ENCODE measurements around the gene PIEZO2. TPM values are rescaled to one million over a fixed set of nuclear protein-coding genes. Genes with fewer than 3 reads are reported as not detected.

The PIEZO2 gene
- total and polyA plus RNA-seq, 2 of the 8 experiments (the other 6 are each of a cell fraction or from before 2014, with no cell fraction given): 4.7 to 16.5 TPM

DNA sequence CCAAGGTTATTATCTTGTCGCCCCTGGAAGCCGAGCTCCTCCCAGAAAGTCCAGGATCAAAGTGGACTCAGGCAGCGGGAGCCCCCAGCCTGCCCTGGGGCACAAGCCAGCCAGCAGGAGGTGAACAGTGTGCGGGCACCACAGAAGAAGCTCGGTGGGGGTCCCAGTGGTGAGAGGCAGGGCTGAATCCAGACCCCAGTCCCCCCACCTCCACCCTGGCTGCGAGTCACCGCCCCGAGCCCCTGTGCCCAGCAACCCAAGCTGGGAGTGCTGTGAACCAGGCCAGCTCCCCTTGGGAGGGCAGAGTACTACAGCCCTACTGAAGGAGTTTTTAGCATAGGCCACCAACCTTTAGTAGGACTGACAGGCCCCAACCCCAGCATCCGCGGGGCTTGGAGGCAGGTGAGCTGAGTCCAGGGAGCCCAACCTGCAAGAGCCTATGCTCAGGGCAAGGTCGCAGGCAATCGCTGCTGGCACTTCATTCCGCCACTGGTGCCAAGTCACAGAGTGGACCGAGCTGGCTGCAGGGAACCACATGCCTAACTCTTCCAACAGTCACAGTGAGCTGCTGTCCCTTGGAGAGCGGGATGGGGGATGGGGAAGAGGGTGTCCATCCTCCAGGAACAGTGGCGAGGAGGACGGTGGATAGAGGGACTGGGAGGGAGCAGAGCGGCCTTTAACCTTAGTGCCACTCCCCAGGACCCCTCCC, 3.0 kb downstream of the PIEZO2 start:
- ChIA-PET POLR2A (ENCODE audit: partially characterized antibody) (interaction anchor here (0.7 to 1.2 kb wide), 4 partner anchors 37 to 313 kb away, joined by 3 read pairs; no protein-coding TSS in a partner anchor), CTCF (ENCODE audit: partially characterized antibody) (interaction anchor here (0.6 to 2.5 kb wide), 11 partner anchors 8 to 424 kb away, joined by 3 to 8 read pairs (median 3); no protein-coding TSS in a partner anchor)
- no peak overlapping the region for H3K27ac ChIP-seq (ENCODE audit: low read depth, low read length)
- peak overlapping the region; percentile 53 to 85 for H3K4me2 ChIP-seq (ENCODE audit: insufficient read depth in 1 of 2, low read depth in 2 of 2, low read length in 2 of 2)
- peak overlapping the region; percentile 81; the same call in 1 of the 2 replicates for H2BK15ac ChIP-seq (ENCODE audit: low read length)
- no peak overlapping the region for H2BK12ac ChIP-seq (ENCODE audit: low read depth, low read length)
- no peak overlapping the region for H2BK20ac ChIP-seq (ENCODE audit: low read length)
- no peaks in the 10 kb centered on the region for H3K9me3 ChIP-seq (ENCODE audit: insufficient read depth in 2 of 2, low read depth in 1 of 2, low read length in 1 of 2)
- H3K79me2 ChIP-seq (ENCODE audit: control insufficient read depth in 1 of 2, insufficient read depth in 2 of 2, low read length in 2 of 2): 0 out of 4 replicates have a peak, but pooled peaks cover 0 to 3% of the 10 kb centered on the region in 2 experiments
- no peak for FAIRE-seq
- H3K79me1 ChIP-seq (ENCODE audit: low read depth, low read length): peaks cover 6% of the 10 kb centered on the region; the same call in 1 of the 2 replicates
- WGBS, 2 experiments (ENCODE audit: extremely low coverage in 1 of 2, insufficient coverage in 1 of 2, insufficient read length in 1 of 2, insufficient replicate concordance in 2 of 2, low coverage in 1 of 2, low lambda C conversion rate in 2 of 2, missing lambda C conversion rate in 1 of 2): 40% methylated on average over 18 of the region's 18 CpGs; no CpG with 5 or more reads in 1 of the 2 experiments
- H4K91ac ChIP-seq (replicated peaks; ENCODE audit: insufficient read length, low read length): peak overlapping the region; percentile 75
- H3K27me3 ChIP-seq (replicated peaks in 1 of 4; ENCODE audit: control insufficient read depth in 3 of 4, extremely low read depth in 1 of 4, insufficient read depth in 3 of 4, low read length in 3 of 4): peaks cover 14 to 46% (median 35%) of the 10 kb centered on the region in 4 experiments; a peak in 6 of 7 replicates
- peaks cover 28% of the 10 kb centered on the region for H3K23me2 ChIP-seq (ENCODE audit: low read depth, low read length)
- H4K5ac ChIP-seq (ENCODE audit: insufficient read length, low read depth, low read length): no peak overlapping the region
- H3K56ac ChIP-seq (replicated peaks; ENCODE audit: insufficient read length, low read depth, low read length): no peak overlapping the region
- no peak overlapping the region for H3K9ac ChIP-seq (replicated peaks in 1 of 4; ENCODE audit: extremely low read depth in 1 of 4, low read depth in 3 of 4, low read length in 3 of 4)
- peak overlapping the region; percentile 25 to 70 (median 50); a peak in 7 of 8 replicates for H3K4me3 ChIP-seq (ENCODE audit: extremely low read depth in 1 of 4, insufficient read depth in 2 of 4, low read depth in 3 of 4, low read length in 4 of 4)
- H2BK5ac ChIP-seq (ENCODE audit: low read depth, low read length): peak overlapping the region; percentile 30; the same call in 1 of the 2 replicates
- peaks cover 0 to 6% of the 10 kb centered on the region in 2 experiments for H4K20me1 ChIP-seq (replicated peaks in 1 of 2; ENCODE audit: control insufficient read depth in 1 of 2, insufficient read depth in 2 of 2, low read length in 2 of 2)
- no peak overlapping the region for H2BK120ac ChIP-seq (replicated peaks; ENCODE audit: low read depth, low read length)
- H4K8ac ChIP-seq (ENCODE audit: extremely low read depth, insufficient read depth, low read length): no peak overlapping the region
- H3K14ac ChIP-seq (ENCODE audit: insufficient read length): no peak overlapping the region
- DNase-seq (ENCODE audit: low read depth in 1 of 2, low spot score in 2 of 2): peak in 1 of 2 experiments; percentile 49
- H3K18ac ChIP-seq (ENCODE audit: extremely low read depth, low read length): peak overlapping the region; percentile 66; the same call in 1 of the 2 replicates
- H3K4ac ChIP-seq (replicated peaks; ENCODE audit: insufficient read length, low read depth, low read length): no peak overlapping the region
- no peak overlapping the region for H3K23ac ChIP-seq (ENCODE audit: insufficient read length)
- H3K4me1 ChIP-seq (replicated peaks in 1 of 4; ENCODE audit: control insufficient read depth in 3 of 4, insufficient read depth in 4 of 4, low read length in 3 of 4): peaks cover 12 to 22% (median 18%) of the 10 kb centered on the region in 4 experiments
- TF ChIP-seq SIN3A (conservative IDR thresholded peaks at IDR 0.05 in 1 of 2, IDR thresholded peaks at IDR 0.05 in 1 of 2; ENCODE audit: low read depth in 1 of 2, low read length in 2 of 2): 0 out of 4 replicates have a peak, but pooled peaks of 1 of the 2 experiments have one; percentile 23
- no peak for TF ChIP-seq TAF7 (optimal IDR thresholded peaks at IDR 0.05; ENCODE audit: borderline replicate concordance, low read depth, low read length)
- TF ChIP-seq KDM4A (IDR thresholded peaks at IDR 0.05; ENCODE audit: low read depth, low read length, severe bottlenecking): peak; percentile 2
- no peak for TF ChIP-seq POLR2A (IDR thresholded peaks at IDR 0.05; ENCODE audit: control extremely low read depth in 1 of 2, low read depth in 2 of 2, low read length in 2 of 2)
- no peaks in the 10 kb centered on the region for H3K36me3 ChIP-seq (ENCODE audit: control insufficient read depth in 2 of 4, insufficient read depth in 4 of 4, low read length in 3 of 4)
- H2AK5ac ChIP-seq (ENCODE audit: low read depth, low read length): 0 out of 2 replicates have a peak overlapping the region, but pooled peaks have one; percentile 66
- H2AFZ ChIP-seq (ENCODE audit: low read length): no peak overlapping the region
